H1 (cell line): ENCODE measurements around the gene DNAJC5G. TPM values are rescaled to one million over a fixed set of nuclear protein-coding genes. Genes with fewer than 3 reads are reported as not detected.
A peak's percentile ranks its signal among the peaks of the same experiment; 100 is the strongest.

Experiments
- CTCF ChIA-PET: fragments of 300-600 bp; sonication (Branson Sonifier 250); formaldehyde crosslinking; loops from one replicate; lab custom pipeline; 2021; ENCODE audit not compliant: partially characterized antibody; lab: Charles Lee
- POLR2A ChIA-PET: fragments of 300-600 bp; sonication (Branson Sonifier 250); formaldehyde crosslinking; loops from one replicate; lab custom pipeline; 2021; ENCODE audit warnings: inconsistent platforms; ENCODE audit not compliant: partially characterized antibody; lab: Charles Lee
- DNase-seq, 2 experiments: peaks; one replicate each; pipeline versions ENCODE4 v3.0.0 to v3.0.0-alpha.2; 2010 to 2022; ENCODE audit warnings: low spot score in 2 of 2, low read depth in 1 of 2, mixed read lengths in 1 of 2
- FAIRE-seq: peaks from 2 replicates; lab custom pipeline; 2011; peaks lifted over from hg19 to GRCh38; lab: Jason Lieb, UNC
- H2AFZ ChIP-seq: 2 replicates; pipeline ENCODE4 v1.8.1; 2012; ENCODE audit warnings: low read length, inconsistent platforms
- H2AK5ac ChIP-seq: 2 replicates; pipeline ENCODE4 v1.6.1; 2013; ENCODE audit warnings: low read depth, low read length
- H2BK120ac ChIP-seq: replicated peaks from 2 replicates; pipeline ENCODE3; 2013; ENCODE audit warnings: low read depth, low read length, inconsistent platforms
- H2BK12ac ChIP-seq: 2 replicates; pipeline ENCODE4 v1.6.1; 2013; ENCODE audit warnings: low read depth, low read length
- H2BK15ac ChIP-seq: 2 replicates; pipeline ENCODE4 v1.6.1; 2013; ENCODE audit warnings: low read length
- H2BK20ac ChIP-seq: 2 replicates; pipeline ENCODE4 v1.6.1; 2013; ENCODE audit warnings: low read length
- H2BK5ac ChIP-seq: 2 replicates; pipeline ENCODE4 v1.6.1; 2013; ENCODE audit warnings: low read depth, low read length
- H3K14ac ChIP-seq: 2 replicates; pipeline ENCODE4 v1.6.1; 2013; ENCODE audit warnings: inconsistent platforms; ENCODE audit not compliant: insufficient read length
- H3K18ac ChIP-seq: 2 replicates; pipeline ENCODE4 v1.6.1; 2013; ENCODE audit warnings: low read length; ENCODE audit errors: extremely low read depth
- H3K23ac ChIP-seq: 2 replicates; pipeline ENCODE4 v1.6.1; 2013; ENCODE audit warnings: inconsistent platforms; ENCODE audit not compliant: insufficient read length
- H3K23me2 ChIP-seq: 2 replicates; pipeline ENCODE4 v1.6.1; 2013; ENCODE audit warnings: low read depth, low read length
- H3K27ac ChIP-seq: 2 replicates; pipeline ENCODE4 v1.6.1; 2011; ENCODE audit warnings: low read depth, low read length, inconsistent platforms
- H3K27me3 ChIP-seq, 4 experiments: replicated peaks in 1 of 4; 1 replicate in 1 of 4; 2 replicates in 3 of 4; pipeline versions ENCODE4 v1.6.1 to v1.8.1; 2011 to 2013; ENCODE audit warnings: low read length in 3 of 4, mild to moderate bottlenecking in 3 of 4, inconsistent platforms in 2 of 4, mixed read lengths in 2 of 4, moderate library complexity in 1 of 4; ENCODE audit not compliant: control insufficient read depth in 3 of 4, insufficient read depth in 3 of 4; ENCODE audit errors: extremely low read depth in 1 of 4
- H3K36me3 ChIP-seq, 4 experiments: 2 replicates each; pipeline versions ENCODE4 v1.6.1 to v1.8.1; 2011 to 2013; ENCODE audit warnings: mild to moderate bottlenecking in 4 of 4, low read length in 3 of 4, moderate library complexity in 2 of 4, control low read depth in 1 of 4, inconsistent platforms in 1 of 4; ENCODE audit not compliant: insufficient read depth in 4 of 4, control insufficient read depth in 2 of 4
- H3K4ac ChIP-seq: replicated peaks from 2 replicates; pipeline ENCODE3; 2013; ENCODE audit warnings: low read length, low read depth, mixed read lengths, inconsistent platforms; ENCODE audit not compliant: insufficient read length
- H3K4me1 ChIP-seq, 4 experiments: replicated peaks in 1 of 4; 1 replicate in 1 of 4; 2 replicates in 3 of 4; pipeline versions ENCODE4 v1.6.1 to v1.8.1; 2011 to 2013; ENCODE audit warnings: low read length in 3 of 4, inconsistent platforms in 2 of 4, mixed read lengths in 1 of 4; ENCODE audit not compliant: insufficient read depth in 4 of 4, control insufficient read depth in 3 of 4
- H3K4me2 ChIP-seq, 2 experiments: 2 replicates each; pipeline versions ENCODE4 v1.6.1 to v1.8.1; 2011 to 2013; ENCODE audit warnings: low read depth in 2 of 2, low read length in 2 of 2, control low read depth in 1 of 2, inconsistent platforms in 1 of 2, mild to moderate bottlenecking in 1 of 2; ENCODE audit not compliant: insufficient read depth in 1 of 2
- H3K4me3 ChIP-seq, 4 experiments: fragments of 200-600, 300-600 bp in 1 of 4; sonication (generic), shearing (Covaris generic), sonication (Bioruptor Twin) in 1 of 4; 2 replicates each; pipeline versions ENCODE4 v1.5.1 to v1.8.1; 2011 to 2016; ENCODE audit warnings: low read length in 4 of 4, low read depth in 3 of 4, control low read depth in 2 of 4, inconsistent platforms in 2 of 4, mild to moderate bottlenecking in 2 of 4, mixed read lengths in 1 of 4, moderate library complexity in 1 of 4; ENCODE audit not compliant: insufficient read depth in 2 of 4; ENCODE audit errors: extremely low read depth in 1 of 4
- H3K56ac ChIP-seq: replicated peaks from 2 replicates; pipeline ENCODE3; 2013; ENCODE audit warnings: low read depth, mild to moderate bottlenecking, mixed read lengths, low read length, inconsistent platforms; ENCODE audit not compliant: insufficient read length
- H3K79me1 ChIP-seq: 2 replicates; pipeline ENCODE4 v1.6.1; 2013; ENCODE audit warnings: low read depth, low read length, control low read depth
- H3K79me2 ChIP-seq, 2 experiments: 2 replicates each; pipeline versions ENCODE4 v1.6.1 to v1.8.1; 2012 to 2013; ENCODE audit warnings: low read length in 2 of 2, mild to moderate bottlenecking in 2 of 2, inconsistent platforms in 1 of 2; ENCODE audit not compliant: insufficient read depth in 2 of 2, control insufficient read depth in 1 of 2
- H3K9ac ChIP-seq, 4 experiments: replicated peaks in 1 of 4; 1 replicate in 1 of 4; 2 replicates in 3 of 4; pipeline versions ENCODE4 v1.6.1 to v1.8.1; 2011 to 2013; ENCODE audit warnings: low read depth in 3 of 4, low read length in 3 of 4, control low read depth in 2 of 4, mild to moderate bottlenecking in 2 of 4, moderate library complexity in 2 of 4, inconsistent platforms in 1 of 4; ENCODE audit errors: extremely low read depth in 1 of 4
- H3K9me3 ChIP-seq, 2 experiments: 2 replicates each; pipeline versions ENCODE4 v1.6.1 to v1.8.1; 2012 to 2013; ENCODE audit warnings: mild to moderate bottlenecking in 2 of 2, moderate library complexity in 2 of 2, control low read depth in 1 of 2, inconsistent platforms in 1 of 2, low read depth in 1 of 2, low read length in 1 of 2, mixed read lengths in 1 of 2; ENCODE audit not compliant: insufficient read depth in 2 of 2
- H4K20me1 ChIP-seq, 2 experiments: replicated peaks in 1 of 2; 2 replicates each; pipeline versions ENCODE3 to v1.8.1; 2011 to 2013; ENCODE audit warnings: inconsistent platforms in 2 of 2, low read length in 2 of 2, mild to moderate bottlenecking in 1 of 2; ENCODE audit not compliant: insufficient read depth in 2 of 2, control insufficient read depth in 1 of 2
- H4K5ac ChIP-seq: 2 replicates; pipeline ENCODE4 v1.6.1; 2013; ENCODE audit warnings: low read length, low read depth, mixed read lengths, inconsistent platforms; ENCODE audit not compliant: insufficient read length
- H4K8ac ChIP-seq: 2 replicates; pipeline ENCODE4 v1.8.0; 2013; ENCODE audit warnings: mild to moderate bottlenecking, moderate library complexity, low read length, inconsistent platforms; ENCODE audit not compliant: insufficient read depth; ENCODE audit errors: extremely low read depth
- H4K91ac ChIP-seq: replicated peaks from 2 replicates; pipeline ENCODE3; 2013; ENCODE audit warnings: low read length, mixed read lengths, inconsistent platforms; ENCODE audit not compliant: insufficient read length
- BRCA1 ChIP-seq: IDR thresholded peaks from 2 replicates; pipeline ENCODE4 v1.6.1; 2012; ENCODE audit warnings: low read depth, low read length, improper control_type of control experiment
- CHD1 ChIP-seq: IDR thresholded peaks from 2 replicates; pipeline ENCODE4 v1.6.1; 2012; ENCODE audit warnings: low read depth, low read length, improper control_type of control experiment
- CHD2 ChIP-seq: IDR thresholded peaks from 2 replicates; pipeline ENCODE4 v1.6.1; 2012; ENCODE audit warnings: low read length, improper control_type of control experiment
- CREB1 ChIP-seq: IDR thresholded peaks from 2 replicates; pipeline ENCODE4 v1.6.1; 2012; ENCODE audit warnings: inconsistent platforms
- EGR1 ChIP-seq: IDR thresholded peaks from 2 replicates; pipeline ENCODE4 v1.6.1; 2011; ENCODE audit warnings: low read depth, low read length, borderline replicate concordance
- GTF2F1 ChIP-seq: IDR thresholded peaks from 2 replicates; pipeline ENCODE4 v1.6.1; 2012; ENCODE audit warnings: low read depth, low read length, improper control_type of control experiment, borderline replicate concordance
- HDAC2 ChIP-seq, 2 experiments: fragments of 300-600 bp in 1 of 2; sonication (generic) in 1 of 2; IDR thresholded peaks; 2 replicates each; pipeline ENCODE4 v1.6.1; 2011 to 2012; ENCODE audit warnings: low read depth in 2 of 2, low read length in 2 of 2, mild to moderate bottlenecking in 2 of 2, moderate library complexity in 2 of 2, borderline replicate concordance in 1 of 2, inconsistent platforms in 1 of 2
- SP1 ChIP-seq: IDR thresholded peaks from 2 replicates; pipeline ENCODE4 v1.6.1; 2011; ENCODE audit warnings: low read depth, low read length
- SP2 ChIP-seq: IDR thresholded peaks from 2 replicates; pipeline ENCODE4 v1.6.1; 2012; ENCODE audit warnings: mild to moderate bottlenecking, low read length, inconsistent platforms
- SP4 ChIP-seq: IDR thresholded peaks from 2 replicates; pipeline ENCODE4 v1.6.1; 2012; ENCODE audit warnings: low read length, inconsistent platforms
- SUZ12 ChIP-seq: fragments of 200-600 bp; sonication (generic); IDR thresholded peaks from 2 replicates; pipeline ENCODE4 v1.6.1; 2012; ENCODE audit warnings: mild to moderate bottlenecking, inconsistent platforms, low read length, moderate library complexity, mixed read lengths
- TCF12 ChIP-seq: IDR thresholded peaks from 2 replicates; pipeline ENCODE4 v1.6.1; 2011; ENCODE audit warnings: low read depth, mild to moderate bottlenecking, low read length
- WGBS, 2 experiments: shearing (Covaris generic) in 1 of 2; methylation state at CpG; one replicate each; pipeline versions ENCODE4 v1.1.6 to v1.1.7; 2013 to 2015; ENCODE audit warnings: low lambda C conversion rate in 2 of 2, mixed read lengths in 2 of 2, inconsistent platforms in 1 of 2, low coverage in 1 of 2, missing lambda C conversion rate in 1 of 2; ENCODE audit not compliant: insufficient replicate concordance in 2 of 2, insufficient coverage in 1 of 2, insufficient read length in 1 of 2; ENCODE audit errors: extremely low coverage in 1 of 2, missing lambda C conversion rate in 1 of 2; 5-methylcytosine and 5-hydroxymethylcytosine counted together
- polyA plus RNA-seq, 7 experiments: library from polyadenylated mRNA; depleted of rRNA in 3 of 7; stranded (reverse) in 5 of 7; unstranded in 2 of 7; fragments of >200 nt in 5 of 7; fragments of 200-250 nt in 2 of 7; gene quantifications; 1 replicate in 5 of 7; 2 replicates in 1 of 7; 4 replicates in 1 of 7; pipeline versions ENCODE4 v1.2.1 to v1.2.3, GENCODE V29; 2011 to 2013; ENCODE audit warnings: missing spikeins in 2 of 7, mixed read lengths in 2 of 7
- total RNA-seq: library from RNA; stranded (reverse); fragmentation: NEBNext Ultra II Directional; extraction: Animal tissue kit (Norgen Biotek cat#: 25700); gene quantifications from 2 replicates; pipeline ENCODE4 v1.2.1, GENCODE V29; 2021
- TF ChIP-seq, protein P1 (sequence below): IDR thresholded peaks from 2 replicates; pipeline ENCODE4 v1.6.1; 2012; ENCODE audit warnings: low read length, inconsistent platforms

The DNAJC5G gene
- total and polyA plus RNA-seq, 2 of the 8 experiments (the other 6 are each of a cell fraction or from before 2014, with no cell fraction given), result 0.83 to 1.4 TPM

DNA sequence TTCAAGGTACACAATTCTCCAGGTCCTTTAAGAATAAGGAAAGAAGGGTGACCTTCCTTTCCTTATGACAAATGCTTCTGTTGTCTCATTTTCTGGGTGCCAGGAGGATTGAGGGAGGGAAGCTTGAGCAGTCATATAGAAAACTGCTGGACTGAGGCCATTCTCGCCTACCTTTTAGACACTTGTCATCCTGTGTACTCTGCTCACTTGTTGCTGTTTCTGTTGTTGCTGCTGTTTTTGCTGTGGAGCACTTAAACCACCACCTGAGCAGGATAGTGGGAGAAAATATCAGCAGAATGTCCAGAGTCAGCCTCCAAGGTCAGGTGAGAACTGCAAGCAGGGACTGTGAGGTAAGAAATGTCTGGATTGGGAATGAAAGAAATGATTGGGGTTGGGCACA lies 2.8 kb downstream of the DNAJC5G start:
- DNase-seq, result no peak
- Histone ChIP-seq H3K36me3 (no peaks in the 10 kb centered on the region), H2AFZ (no peak overlapping the region), H2BK120ac (no peak overlapping the region), H2BK12ac (no peak overlapping the region), H2BK5ac (no peak overlapping the region), H3K9me3 (no peaks in the 10 kb centered on the region), H3K4me3 (no peak overlapping the region), H3K27ac (no peak overlapping the region), H3K56ac (no peak overlapping the region), H3K23ac (no peak overlapping the region), H3K14ac (no peak overlapping the region), H3K4me2 (no peak overlapping the region), H4K5ac (no peak overlapping the region), H3K27me3 (peaks cover 0 to 4% (median 0%) of the 10 kb centered on the region in 4 experiments; a peak in 1 of 7 replicates), H3K18ac (no peak overlapping the region), H2BK15ac (0 out of 2 replicates have a peak overlapping the region, but pooled peaks have one; percentile 22), H3K23me2 (peaks cover 3% of the 10 kb centered on the region), H2BK20ac (no peak overlapping the region), H3K79me1 (no peaks in the 10 kb centered on the region), H3K79me2 (no peaks in the 10 kb centered on the region), H3K4ac (no peak overlapping the region), H3K4me1 (peaks cover 4 to 16% (median 13%) of the 10 kb centered on the region in 4 experiments), H4K91ac (no peak overlapping the region), H2AK5ac (no peak overlapping the region), H4K8ac (no peak overlapping the region), H3K9ac (peak overlapping the region in 1 of 4 experiments; percentile 6; a peak in 1 of 7 replicates), H4K20me1 (no peaks in the 10 kb centered on the region)
- ChIA-PET CTCF (interaction anchor here (2.5 to 20.2 kb wide), 8 partner anchors 10 to 181 kb away, joined by 12 to 413 read pairs (median 88); partner anchors contain the start of gene SLC30A3), POLR2A (interaction anchor here (9.3 to 11.9 kb wide), 2 partner anchors 13 to 30 kb away, joined by 63 to 149 read pairs; partner anchors contain the start of gene SLC30A3)
- FAIRE-seq, result no peak
- WGBS, 2 experiments, result 73% methylated on average over 1 of the region's 1 CpG; no CpG with 5 or more reads in 1 of the 2 experiments
- TF ChIP-seq SP2, result no peak
- TF ChIP-seq SP1, result no peak
- no peak for TF ChIP-seq SUZ12
- TF ChIP-seq, protein P1, sequence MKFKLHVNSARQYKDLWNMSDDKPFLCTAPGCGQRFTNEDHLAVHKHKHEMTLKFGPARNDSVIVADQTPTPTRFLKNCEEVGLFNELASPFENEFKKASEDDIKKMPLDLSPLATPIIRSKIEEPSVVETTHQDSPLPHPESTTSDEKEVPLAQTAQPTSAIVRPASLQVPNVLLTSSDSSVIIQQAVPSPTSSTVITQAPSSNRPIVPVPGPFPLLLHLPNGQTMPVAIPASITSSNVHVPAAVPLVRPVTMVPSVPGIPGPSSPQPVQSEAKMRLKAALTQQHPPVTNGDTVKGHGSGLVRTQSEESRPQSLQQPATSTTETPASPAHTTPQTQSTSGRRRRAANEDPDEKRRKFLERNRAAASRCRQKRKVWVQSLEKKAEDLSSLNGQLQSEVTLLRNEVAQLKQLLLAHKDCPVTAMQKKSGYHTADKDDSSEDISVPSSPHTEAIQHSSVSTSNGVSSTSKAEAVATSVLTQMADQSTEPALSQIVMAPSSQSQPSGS, result no peak
- TF ChIP-seq CHD1, result no peak
- no peak for TF ChIP-seq CREB1
- TF ChIP-seq BRCA1, result no peak
- no peak for TF ChIP-seq GTF2F1
- no peak for TF ChIP-seq SP4
- TF ChIP-seq TCF12, result no peak
- no peak for TF ChIP-seq CHD2
- no peak for TF ChIP-seq EGR1
- no peak for TF ChIP-seq HDAC2 (IDR thresholded peaks at IDR 0.05; ENCODE audit: borderline replicate concordance in 1 of 2, low read depth in 2 of 2, low read length in 2 of 2)
